ENCODE measurements around the gene TAF6L.
"Not testable (repeated sequence)": the region's sequence is repeated elsewhere in the genome, so short reads cannot be mapped to it uniquely, and the experiment has no call there.

The TAF6L gene

DNA sequence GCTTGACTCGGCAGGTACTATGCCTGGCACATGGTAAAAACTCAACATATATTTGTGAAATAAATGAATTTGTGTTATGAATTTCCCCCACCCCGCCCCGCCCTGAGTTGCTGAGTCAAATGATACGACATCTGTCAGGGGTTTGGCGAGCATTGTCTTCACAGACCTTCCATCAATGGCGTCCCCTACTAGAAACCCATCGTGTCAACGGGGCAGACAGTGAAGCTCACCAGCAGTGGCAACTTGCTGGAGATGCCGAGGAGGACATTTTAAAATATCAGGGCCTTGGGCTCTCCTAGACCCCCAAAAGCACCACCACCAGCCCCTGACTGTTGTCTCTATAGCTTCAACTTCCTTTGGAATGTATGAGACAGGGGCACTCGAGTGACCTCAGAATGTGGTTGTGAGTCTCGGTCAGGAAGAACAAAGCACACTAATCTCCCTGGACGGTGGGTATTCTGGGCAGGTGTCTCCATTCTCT, 34.8 kb downstream of the TAF6L start:
- DNase-seq: no peak

DNA sequence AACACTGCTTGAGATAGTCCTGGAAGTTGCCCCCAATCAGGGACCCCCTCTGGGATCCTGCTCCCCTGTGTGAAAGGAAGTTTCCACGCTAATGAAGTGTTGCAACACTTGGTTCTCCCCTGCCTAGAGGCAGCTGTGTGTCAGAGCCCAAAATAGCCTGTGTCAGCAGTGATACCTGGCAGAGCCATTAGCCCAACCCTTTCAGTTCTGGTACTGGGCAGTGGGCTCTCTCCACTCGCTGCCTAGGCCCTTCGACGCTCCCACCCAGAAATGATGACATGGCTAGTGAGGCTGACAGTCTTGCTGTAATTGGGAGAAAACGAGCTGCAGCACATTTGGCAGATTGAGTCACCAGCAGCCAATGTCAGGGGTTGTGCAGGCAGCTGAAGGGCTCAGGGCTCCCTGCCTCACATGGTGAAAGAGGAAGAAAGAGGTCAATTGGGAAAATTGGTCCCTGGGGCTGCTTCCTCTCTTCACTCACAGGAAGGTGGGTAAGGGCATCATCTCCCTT, 35.5 kb downstream of the TAF6L start:
- DNase-seq: peak; percentile 94

DNA sequence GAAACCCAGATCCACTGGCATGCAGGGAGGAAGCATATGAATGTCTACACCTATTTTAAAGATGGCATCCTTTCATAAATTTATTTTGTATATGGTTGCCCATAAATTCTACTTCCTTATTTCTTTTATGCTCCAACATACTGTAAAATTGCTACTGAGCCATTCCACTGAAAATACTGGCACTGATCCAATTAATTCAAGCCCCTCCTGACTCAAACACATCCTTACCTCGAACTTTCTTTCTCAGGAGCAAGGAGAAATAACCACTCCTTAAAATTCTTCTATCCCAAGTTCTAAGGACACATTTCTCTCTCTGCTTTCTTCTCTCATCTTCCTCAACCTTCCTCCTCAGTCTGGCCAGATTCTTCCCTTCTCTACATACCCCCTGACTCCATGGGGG, 39.6 kb downstream of the TAF6L start:
- no peak for DNase-seq

DNA sequence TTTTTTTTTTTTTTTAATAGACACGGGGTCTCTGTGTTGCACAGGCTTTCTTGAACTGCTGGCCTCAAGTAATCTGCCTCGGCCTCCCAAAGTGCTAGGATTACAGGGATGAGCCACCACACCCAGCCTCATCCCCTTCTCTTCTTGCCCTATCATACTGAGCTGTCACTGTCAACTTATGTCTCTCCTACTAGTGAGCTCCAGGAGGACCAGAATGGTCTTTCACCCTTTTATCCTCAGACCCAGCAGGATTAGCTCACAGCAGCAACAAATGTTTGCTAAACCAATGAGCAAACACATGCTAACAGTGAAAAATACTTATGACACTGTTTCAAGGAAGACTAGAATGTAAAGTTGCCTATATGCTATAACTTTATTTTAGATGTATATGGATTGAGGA, 40.5 kb downstream of the TAF6L start:
- DNase-seq: no peak

DNA sequence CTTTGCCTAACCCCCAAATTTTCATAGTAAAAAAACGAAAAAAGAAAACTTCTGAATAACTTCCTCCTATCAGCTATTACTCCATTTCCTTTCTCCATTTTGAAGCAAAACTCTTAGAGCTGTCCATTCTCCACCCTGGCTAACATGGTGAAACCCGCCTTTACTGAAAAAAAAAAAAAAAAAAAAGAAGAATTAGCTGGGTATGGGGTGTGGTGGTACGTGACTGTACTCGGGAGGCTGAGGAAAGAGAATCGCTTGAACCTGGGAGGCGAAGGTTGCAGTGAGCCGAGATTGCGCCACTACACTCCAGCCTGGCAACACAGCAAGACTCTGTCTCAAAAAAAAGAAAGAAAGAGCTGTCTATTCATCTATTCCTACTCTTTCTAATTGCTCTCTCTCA, 45.4 kb downstream of the TAF6L start:
- peak; percentile 68 for DNase-seq

DNA sequence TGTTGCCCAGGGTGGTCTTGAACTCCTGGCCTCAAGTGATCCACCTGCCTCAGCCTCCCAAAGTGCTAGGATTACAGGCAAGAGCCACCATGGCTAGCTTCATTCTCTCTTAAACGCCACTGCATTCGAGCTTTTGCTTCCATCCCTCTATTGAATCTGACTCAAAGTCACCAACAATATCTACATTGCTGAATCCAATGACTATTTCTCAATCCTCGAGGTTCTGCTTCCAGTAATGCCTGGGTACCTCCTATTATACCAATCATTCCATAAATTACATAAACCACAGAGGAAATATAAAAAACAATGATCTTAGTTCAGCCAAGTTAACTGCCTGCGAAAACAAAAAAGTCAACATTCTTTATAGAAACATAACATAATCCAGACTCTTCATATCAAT, 45.9 kb downstream of the TAF6L start:
- DNase-seq: peak; percentile 51

DNA sequence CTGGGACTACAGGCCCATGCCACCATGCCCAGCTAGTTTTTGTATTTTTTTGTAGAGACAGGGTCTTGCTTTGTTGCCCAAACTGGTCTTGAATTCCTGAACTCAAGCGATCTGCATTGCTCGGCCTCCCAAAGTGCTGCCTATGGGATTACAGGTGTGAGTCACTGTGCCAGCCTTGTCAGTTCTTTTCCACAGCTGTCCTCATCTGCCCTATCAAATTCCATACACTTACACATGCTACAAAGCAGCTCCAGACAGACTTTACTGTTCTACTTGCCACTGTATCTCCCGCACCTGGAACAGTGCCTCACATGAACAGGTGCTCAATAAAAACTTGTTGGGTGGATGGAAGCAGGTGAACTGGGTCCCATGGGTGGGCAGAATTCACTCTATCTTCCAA, 52.5 kb downstream of the TAF6L start:
- DNase-seq: no peak

DNA sequence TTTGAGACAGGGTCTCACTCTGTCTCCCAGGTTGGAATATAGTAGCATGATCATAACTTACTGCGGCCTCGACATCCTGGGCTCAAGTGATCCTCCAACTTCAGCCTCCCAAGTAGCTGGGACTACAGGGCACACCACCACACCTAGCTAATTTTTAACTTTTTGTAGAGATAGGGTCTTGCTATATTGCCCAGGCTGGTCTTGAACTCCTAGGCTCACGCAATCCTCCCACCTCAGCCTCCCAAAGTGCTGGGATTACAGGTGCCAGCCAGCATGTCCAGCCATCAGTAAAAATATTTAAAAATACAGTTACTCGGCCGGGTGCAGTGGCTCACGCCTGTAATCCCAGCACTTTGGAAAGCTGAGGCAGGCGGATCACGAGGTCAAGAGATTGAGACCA, 56.9 kb downstream of the TAF6L start:
- DNase-seq: not testable (repeated sequence)

DNA sequence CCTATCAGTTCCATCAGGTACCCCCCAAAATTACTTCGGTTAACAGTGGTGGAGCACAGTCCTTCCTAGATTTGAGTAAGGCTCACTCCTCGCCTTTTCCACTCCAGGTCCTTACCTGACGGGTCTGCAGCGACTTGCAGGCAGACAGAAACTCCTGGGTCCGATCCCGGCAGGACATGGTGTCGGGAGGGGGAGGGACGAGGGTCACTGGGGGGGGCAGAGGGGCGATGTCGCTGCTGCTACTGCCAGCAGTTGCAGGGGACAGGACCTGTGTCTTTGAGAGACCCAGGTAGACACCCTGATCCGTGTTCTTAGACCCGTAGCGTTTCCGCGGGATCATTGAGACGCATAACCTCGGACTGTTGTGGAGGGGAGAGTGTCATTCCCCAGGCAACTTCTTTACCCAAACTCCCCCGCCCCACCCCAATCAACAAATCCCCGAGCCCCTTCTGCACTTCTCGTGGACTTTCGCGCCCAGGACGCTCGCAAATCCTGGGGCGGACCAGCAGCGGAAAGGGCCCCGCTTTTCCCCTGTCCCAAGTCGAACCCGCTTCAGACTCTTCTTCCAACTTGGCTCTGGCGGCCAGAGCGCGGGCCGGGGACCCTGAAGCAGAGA, 59.8 kb downstream of the TAF6L start:
- no peak for DNase-seq

DNA sequence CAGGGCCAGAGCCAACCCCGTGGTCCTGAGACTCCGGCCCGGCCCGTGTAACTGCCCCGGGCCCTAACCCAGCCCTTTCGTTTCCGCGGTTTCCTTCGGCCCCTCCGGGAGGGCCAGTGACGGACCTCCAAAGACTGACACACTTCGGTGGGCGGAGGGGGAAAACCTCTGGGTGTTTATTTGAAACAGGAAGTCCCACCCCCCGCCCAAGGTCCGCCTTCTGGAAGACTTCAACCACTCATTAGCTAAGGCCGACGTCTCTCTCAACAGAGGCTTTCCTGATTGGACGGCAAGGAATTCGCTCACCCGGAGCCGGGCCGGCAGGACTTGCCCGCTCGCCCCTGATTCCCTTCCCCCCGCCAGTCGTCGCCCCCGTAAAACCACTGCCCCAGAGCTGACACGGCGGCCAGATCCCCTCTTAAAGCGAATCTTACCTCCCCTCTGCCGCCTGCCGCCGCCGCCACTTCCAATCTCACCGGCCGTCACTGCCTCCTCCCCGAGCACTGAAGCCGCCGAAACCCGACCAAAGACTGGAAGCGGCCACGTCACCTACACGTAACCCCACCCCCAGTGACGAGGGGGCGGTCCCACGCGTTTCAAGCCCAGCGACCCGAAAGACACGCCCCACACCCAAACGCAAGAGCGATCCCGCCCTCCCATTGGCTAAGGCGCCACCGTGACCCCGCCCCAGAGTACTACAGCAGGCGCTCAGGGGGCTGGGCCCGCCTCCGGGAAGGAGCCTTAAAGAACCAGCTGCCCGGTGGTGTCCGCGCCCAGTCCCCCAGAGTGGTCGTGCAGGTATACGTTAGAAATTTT, 60.5 kb downstream of the TAF6L start, which contains the start of gene STX5:
Gene STX5, minus strand, starts transcription at position 532 of the 816 bp plus-strand sequence. CDS start 808 bp downstream, outside the sequence.
- peak; percentile 99 for DNase-seq

DNA sequence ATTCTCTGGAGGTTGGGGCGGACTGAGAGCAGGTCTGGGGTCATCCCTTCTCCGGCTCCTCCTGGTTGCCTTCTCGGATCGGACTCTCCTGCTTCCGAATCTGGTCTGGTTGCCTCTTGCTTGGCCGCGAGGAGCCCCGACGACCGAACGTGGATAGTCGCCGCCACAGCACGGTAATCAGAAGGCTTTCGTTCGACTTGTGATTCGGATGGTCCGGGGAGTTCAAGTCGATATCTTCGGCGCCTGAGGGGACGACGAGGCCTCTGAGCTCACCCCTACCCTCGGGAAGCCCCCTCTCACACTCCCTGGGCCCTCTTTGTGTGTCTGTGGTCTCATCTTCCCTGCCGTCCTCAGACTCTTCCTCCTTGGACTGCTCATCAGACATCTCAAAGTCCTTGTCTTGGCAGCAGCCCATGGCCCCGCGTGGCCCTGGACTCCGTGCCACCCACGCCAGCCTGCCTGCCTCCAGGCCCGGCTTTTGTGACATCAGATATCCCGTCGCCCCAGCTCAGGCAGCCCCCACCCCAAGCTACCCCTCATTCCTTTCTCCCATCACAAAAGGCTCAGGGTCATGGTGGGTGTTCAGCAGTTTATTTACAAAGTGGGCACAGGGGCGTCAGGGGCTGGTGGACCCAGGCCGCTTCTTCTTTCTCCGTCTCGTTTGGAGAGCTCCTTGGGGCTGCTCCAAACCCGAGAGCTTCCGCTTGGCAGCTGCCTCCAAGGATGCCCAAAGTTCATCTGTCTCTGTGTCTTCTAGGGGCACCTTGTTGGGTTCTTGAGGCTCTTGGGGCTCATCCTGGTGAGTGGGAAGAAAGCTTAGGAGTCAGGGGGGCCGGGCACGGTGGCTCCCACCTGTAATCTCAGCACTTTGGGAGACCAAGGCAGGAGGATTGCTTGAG, 61.4 kb downstream of the TAF6L start, which contains the start of gene TEX54:
Gene TEX54, minus strand, starts transcription at position 506 of the 899 bp plus-strand sequence.
- peak; percentile 23 for DNase-seq

DNA sequence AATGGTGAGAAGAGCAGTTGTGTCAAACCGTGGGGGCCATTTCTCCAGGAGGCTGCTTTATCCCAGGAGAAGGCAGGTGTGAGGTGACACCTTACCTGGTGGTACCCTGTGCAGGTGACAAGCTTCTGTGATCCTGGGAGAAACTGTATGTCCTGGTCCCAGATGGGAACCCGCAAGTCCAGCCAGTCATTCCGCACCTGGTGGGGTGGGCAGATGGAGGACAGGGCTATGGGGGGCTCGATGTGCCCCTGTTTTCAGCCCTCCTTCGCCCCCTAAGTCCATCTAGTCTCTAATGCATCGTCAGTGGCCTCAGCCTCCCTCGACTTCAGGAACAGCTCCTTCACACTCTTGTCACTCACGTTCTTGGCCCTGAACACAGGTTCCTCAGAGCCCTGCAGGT, 64.1 kb downstream of the TAF6L start:
- DNase-seq: no peak
